Activated naive CD8-positive, alpha-beta T cell treated with anti-CD3 and anti-CD28 coated beads, Interleukin-2, amount 50 U/mL, for 24 hours (primary cell): ENCODE data around the gene AK1.

Experiments used
- ATAC-seq: fragments of 150-1000 bp; cut with Tn5 transposase; one replicate; pipeline ENCODE4 v1.10.0; 2021
- DNase-seq: peaks from one replicate; pipeline ENCODE4 v3.0.0; 2021
- H3K27ac Mint-ChIP-seq: one replicate; pipeline ENCODE4 v1.8.0; 2021; ENCODE audit warnings: mild to moderate bottlenecking, mixed read lengths
- H3K27me3 Mint-ChIP-seq: one replicate; pipeline ENCODE4 v1.8.0; 2021; ENCODE audit warnings: mixed read lengths
- H3K36me3 Mint-ChIP-seq: one replicate; pipeline ENCODE4 v1.8.0; 2021; ENCODE audit warnings: low read depth, mixed read lengths
- H3K4me1 Mint-ChIP-seq: one replicate; pipeline ENCODE4 v1.8.0; 2021; ENCODE audit warnings: mixed read lengths
- H3K4me3 Mint-ChIP-seq: one replicate; pipeline ENCODE4 v1.8.0; 2021; ENCODE audit warnings: mild to moderate bottlenecking, moderate library complexity, mixed read lengths
- H3K9me3 Mint-ChIP-seq: one replicate; pipeline ENCODE4 v1.8.0; 2021; ENCODE audit warnings: mixed read lengths

AK1 gene

DNA sequence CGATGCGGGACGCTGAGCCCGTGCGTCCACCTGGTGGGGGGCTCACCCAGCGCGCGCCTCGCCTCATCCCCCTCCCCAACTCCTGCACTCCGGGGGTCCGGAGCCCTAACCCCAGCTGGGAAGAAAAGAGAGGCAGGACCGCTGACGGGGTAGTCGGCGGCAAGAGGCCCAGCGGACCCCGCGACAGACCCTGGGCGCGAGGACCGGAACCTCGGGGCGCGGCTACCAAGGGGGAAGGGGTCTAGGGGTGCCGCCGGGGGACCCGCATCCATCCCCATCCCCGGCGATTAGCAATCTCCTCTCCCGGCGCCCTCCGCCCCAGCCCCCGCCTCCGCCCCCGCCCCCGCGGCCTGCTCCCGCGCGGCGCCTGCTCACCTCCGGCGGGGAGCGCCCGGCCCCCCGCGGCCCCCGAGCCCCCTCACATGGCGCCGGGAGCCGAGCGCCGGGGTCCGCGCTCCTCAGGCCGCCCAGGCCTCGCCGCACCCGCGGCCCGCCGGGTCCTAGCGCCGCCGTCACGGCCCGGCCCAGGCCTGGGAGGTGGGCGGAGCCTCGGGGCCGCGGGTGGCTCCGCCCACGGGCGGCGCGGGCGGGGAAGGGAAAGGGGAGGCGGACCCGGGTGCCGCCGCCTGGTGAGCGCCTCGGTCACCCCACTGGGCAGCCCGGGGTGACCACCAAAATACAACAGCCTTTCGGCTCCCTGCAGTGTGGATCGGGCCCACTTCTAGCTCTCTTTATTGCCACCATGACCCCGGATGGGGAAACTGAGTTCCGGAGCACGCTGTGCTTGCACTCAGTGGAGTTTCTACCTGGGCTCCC lies 21.9 kb upstream of the AK1 start, which contains the start of gene ST6GALNAC6:
ST6GALNAC6 (minus strand) TSS at position 476 of the 816 bp plus-strand sequence. CDS start 1,622 bp downstream, outside the sequence.
- Mint-ChIP-seq H3K4me1 (peaks cover 44% of the 10 kb centered on the region), H3K4me3 (peak within 1 kb of the TSS; percentile 85), H3K36me3 (peaks cover 33% of the 10 kb centered on the region), H3K27ac (peak within 1 kb of the TSS; percentile 85), H3K27me3 (no peaks in the 10 kb centered on the region), H3K9me3 (no peaks in the 10 kb centered on the region)
- DNase-seq (peak; percentile 84), ATAC-seq (peak; percentile 66)

- peak; percentile 43 for DNase-seq
- H3K9me3 Mint-ChIP-seq: peaks cover 4% of the 10 kb centered on the region
These were observed 21.1 kb upstream of the AK1 start for GRCh38 chr9:127898433-127899127.

DNA sequence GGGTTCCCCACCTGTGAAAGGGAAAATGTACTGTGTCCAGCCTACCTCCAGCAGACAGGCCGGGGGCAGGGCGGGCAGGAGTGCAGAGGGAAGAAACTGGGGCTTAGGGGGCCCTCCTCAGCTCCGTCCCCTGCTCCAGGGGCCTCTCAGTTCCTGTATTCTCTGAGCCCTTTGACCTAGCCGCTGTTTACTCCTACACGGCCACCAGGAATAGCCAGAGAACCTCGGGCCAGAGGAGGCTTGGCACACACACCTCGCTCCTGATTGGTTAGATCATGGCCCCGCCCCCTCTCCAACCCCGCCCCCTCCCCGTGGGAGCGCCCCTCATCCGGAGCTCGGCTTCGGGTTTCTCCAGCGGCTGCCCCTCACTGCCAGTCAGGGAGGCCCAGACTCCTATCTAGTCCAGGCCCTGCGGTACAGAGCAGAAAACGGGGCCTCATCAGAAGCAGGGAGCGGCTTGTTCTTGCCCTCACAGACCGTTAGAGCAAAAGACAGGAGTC lies 19.8 kb upstream of the AK1 start:
- Mint-ChIP-seq H3K27ac (no peak overlapping the region), H3K9me3 (peaks cover 4% of the 10 kb centered on the region), H3K4me3 (peak overlapping the region; percentile 85), H3K27me3 (no peaks in the 10 kb centered on the region), H3K4me1 (peaks cover 34% of the 10 kb centered on the region), H3K36me3 (peaks cover 54% of the 10 kb centered on the region)
- peak; percentile 57 for DNase-seq
- ATAC-seq: no peak

More at GRCh38 chr9:127898433-127899127, 21.1 kb upstream of the AK1 start:
- peaks cover 39% of the 10 kb centered on the region for H3K4me1 Mint-ChIP-seq
- H3K27ac Mint-ChIP-seq: peak overlapping the region; percentile 84
- ATAC-seq: peak; percentile 6
- H3K27me3 Mint-ChIP-seq: no peaks in the 10 kb centered on the region
- peak overlapping the region; percentile 85 for H3K4me3 Mint-ChIP-seq
- peaks cover 40% of the 10 kb centered on the region for H3K36me3 Mint-ChIP-seq

DNA sequence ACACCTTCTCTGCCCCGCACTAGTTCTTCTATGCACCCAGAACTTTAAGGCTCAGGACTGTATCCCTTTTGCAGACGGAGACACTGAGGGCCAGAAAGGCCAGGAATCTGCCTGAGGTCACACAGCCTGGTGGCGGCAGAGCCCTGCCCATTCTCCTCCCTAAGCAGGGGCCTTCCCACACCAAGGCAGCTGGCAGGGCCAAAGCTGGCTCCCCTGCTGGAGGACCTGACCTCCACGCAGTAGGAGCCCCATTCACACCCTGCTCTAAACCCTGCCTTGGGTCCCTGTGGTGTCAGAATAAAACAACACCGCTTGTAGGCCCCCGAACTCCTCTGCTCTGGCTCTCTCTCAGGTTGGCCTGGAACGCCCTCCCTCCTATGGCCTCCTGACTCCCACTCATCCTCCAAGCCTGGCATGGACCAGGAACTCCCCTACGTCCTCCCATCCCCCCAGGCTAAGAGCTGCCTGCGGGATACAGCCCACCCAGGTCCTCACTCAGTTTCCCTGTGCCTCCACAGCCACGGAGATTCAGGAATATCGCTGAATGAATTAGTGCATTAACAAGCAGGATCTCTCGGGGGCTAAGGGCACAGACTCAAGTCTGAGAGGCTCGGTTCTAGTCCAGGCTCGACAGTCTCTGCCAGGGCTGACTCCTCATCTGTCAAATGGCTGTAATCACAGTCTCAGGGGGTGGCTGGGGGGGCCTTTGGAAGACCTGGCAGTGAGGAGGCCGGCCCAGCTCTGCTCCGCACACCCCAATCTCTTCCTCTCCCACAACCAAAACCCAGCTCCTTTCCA lies 19.1 kb upstream of the AK1 start:
- Mint-ChIP-seq H3K36me3 (peaks cover 54% of the 10 kb centered on the region), H3K4me1 (peaks cover 28% of the 10 kb centered on the region), H3K4me3 (no peak overlapping the region), H3K27me3 (no peaks in the 10 kb centered on the region), H3K9me3 (peaks cover 4% of the 10 kb centered on the region), H3K27ac (no peak overlapping the region)
- ATAC-seq: no peak
- DNase-seq: no peak

- Mint-ChIP-seq H3K27ac (no peak overlapping the region), H3K4me3 (no peak overlapping the region), H3K27me3 (no peaks in the 10 kb centered on the region), H3K4me1 (peaks cover 22% of the 10 kb centered on the region), H3K36me3 (peaks cover 58% of the 10 kb centered on the region), H3K9me3 (peaks cover 4% of the 10 kb centered on the region)
- ATAC-seq (no peak), DNase-seq (no peak)
These were observed 18.3 kb upstream of the AK1 start for GRCh38 chr9:127895811-127896210.

DNA sequence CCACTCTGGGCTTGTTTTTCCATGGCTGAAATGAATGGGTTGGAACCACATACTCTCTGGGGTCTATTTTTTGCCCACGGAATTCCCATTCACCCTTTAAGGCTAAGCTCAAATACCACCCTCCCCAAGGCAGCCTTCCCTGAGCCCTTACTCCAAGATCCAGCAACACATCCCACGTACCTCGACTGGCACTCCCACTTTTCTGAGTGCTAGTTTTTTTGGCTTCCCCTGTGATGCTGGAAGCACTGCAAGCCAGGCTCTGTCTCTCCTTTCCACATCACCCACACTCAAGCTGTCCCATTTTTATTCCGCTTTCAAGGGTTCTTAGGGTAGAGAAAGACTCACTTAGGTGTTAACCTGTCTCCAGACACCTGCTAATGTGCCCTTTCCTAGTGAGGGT lies 15.9 kb upstream of the AK1 start:
- H3K27ac Mint-ChIP-seq: no peak overlapping the region
- no peaks in the 10 kb centered on the region for H3K27me3 Mint-ChIP-seq
- H3K36me3 Mint-ChIP-seq: peaks cover 66% of the 10 kb centered on the region
- H3K4me1 Mint-ChIP-seq: peaks cover 13% of the 10 kb centered on the region
- DNase-seq (no peak), ATAC-seq (no peak)
- no peak overlapping the region for H3K4me3 Mint-ChIP-seq
- peaks cover 4% of the 10 kb centered on the region for H3K9me3 Mint-ChIP-seq

DNA sequence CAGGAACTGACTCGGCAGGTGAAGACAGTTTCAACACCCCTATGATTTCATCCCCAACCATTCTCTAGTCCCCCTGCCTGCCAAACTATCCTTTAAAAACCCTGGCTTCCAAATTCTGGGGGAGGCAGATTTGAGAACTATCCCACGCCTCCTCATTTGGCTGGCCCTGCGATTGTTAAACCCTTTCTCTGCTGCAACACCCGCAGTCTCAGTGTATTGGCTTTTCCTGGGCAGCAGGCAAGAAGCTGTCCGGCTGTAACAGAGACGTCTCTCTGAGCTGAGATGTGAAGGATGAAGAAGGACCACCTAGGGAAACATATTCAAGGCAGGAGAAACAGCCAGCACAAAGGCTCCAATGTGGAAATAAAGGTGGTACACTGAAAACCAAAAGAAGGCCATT lies 15.4 kb upstream of the AK1 start:
- Mint-ChIP-seq H3K4me1 (peaks cover 10% of the 10 kb centered on the region), H3K9me3 (peaks cover 4% of the 10 kb centered on the region), H3K4me3 (no peak overlapping the region), H3K36me3 (peaks cover 67% of the 10 kb centered on the region), H3K27ac (no peak overlapping the region), H3K27me3 (no peaks in the 10 kb centered on the region)
- DNase-seq (no peak), ATAC-seq (no peak)

- Mint-ChIP-seq H3K27ac (no peak overlapping the region), H3K27me3 (no peaks in the 10 kb centered on the region), H3K4me3 (no peak overlapping the region), H3K36me3 (peaks cover 61% of the 10 kb centered on the region), H3K9me3 (peaks cover 4% of the 10 kb centered on the region), H3K4me1 (peaks cover 9% of the 10 kb centered on the region)
- DNase-seq (no peak), ATAC-seq (no peak)
These were observed 12.6 kb upstream of the AK1 start for GRCh38 chr9:127890053-127890452.

- Mint-ChIP-seq H3K4me1 (peaks cover 4% of the 10 kb centered on the region), H3K27ac (no peak overlapping the region), H3K4me3 (no peak overlapping the region), H3K9me3 (no peaks in the 10 kb centered on the region), H3K36me3 (peaks cover 48% of the 10 kb centered on the region), H3K27me3 (no peaks in the 10 kb centered on the region)
- DNase-seq: no peak
- ATAC-seq: no peak
These were observed 10.3 kb upstream of the AK1 start for GRCh38 chr9:127887792-127888191.

DNA sequence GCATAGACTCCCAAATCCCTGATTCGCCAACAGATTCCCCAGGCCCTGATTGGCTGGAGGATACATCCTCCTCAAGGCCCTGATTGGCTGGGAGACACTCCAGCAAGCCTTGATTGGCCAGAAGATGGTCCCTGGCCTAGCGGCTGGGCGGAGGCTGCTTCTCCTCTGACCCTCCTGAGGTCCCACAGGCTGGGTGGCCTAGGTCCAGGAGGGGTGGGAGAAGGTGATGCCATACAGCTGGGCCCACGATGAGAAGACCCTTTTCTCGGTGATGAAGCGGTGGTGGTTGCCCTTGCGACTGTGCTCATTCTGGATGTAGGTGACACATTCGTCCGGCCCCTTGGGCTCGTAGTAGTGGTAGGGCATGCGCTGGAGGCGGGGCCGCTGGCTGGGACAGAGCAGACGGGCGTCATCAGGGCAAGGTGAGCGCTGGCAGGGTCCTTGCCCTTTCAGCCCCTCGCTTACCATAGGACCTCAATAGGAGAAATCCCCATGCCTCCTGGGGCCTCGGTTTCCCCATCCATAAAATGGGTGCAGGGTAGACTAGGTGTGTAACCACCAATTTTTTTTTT lies 9.0 kb upstream of the AK1 start:
- H3K27me3 Mint-ChIP-seq: no peaks in the 10 kb centered on the region
- DNase-seq (no peak), ATAC-seq (no peak)
- no peak overlapping the region for H3K27ac Mint-ChIP-seq
- no peak overlapping the region for H3K4me3 Mint-ChIP-seq
- peaks cover 42% of the 10 kb centered on the region for H3K36me3 Mint-ChIP-seq
- peaks cover 4% of the 10 kb centered on the region for H3K4me1 Mint-ChIP-seq
- H3K9me3 Mint-ChIP-seq: no peaks in the 10 kb centered on the region

- Mint-ChIP-seq H3K27me3 (no peaks in the 10 kb centered on the region), H3K27ac (no peak overlapping the region), H3K4me1 (peaks cover 4% of the 10 kb centered on the region)
These were observed 8.2 kb upstream of the AK1 start for GRCh38 chr9:127885508-127886281.

DNA sequence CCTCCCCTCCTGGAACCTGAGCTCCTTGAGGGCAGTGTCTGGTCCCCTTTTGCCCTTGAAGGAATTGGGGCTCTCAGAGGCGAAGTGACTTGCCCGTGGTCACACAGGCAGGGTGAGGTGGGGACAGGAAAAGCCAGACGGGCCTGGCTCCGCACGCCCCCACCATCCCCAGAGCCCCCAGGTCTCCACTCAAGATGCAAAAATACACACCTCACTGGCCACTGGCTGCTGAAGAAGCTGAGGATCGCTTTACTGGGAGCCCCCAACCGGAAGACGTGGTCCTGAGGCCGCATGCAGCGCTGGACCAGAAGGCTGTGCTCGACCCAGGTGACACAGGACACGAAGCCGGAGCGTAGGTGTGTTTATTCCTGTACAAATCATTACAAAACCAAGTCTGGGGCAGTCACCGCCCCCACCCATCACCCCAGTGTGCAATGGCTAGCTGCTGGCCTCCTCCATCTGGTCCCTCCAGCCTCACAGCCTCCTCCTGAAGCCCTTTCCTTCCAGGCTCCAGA lies 7.6 kb upstream of the AK1 start:
- peaks cover 4% of the 10 kb centered on the region for H3K4me1 Mint-ChIP-seq
- H3K36me3 Mint-ChIP-seq: peaks cover 31% of the 10 kb centered on the region
- ATAC-seq (no peak), DNase-seq (no peak)
- no peaks in the 10 kb centered on the region for H3K27me3 Mint-ChIP-seq
- no peaks in the 10 kb centered on the region for H3K9me3 Mint-ChIP-seq
- H3K27ac Mint-ChIP-seq: no peak overlapping the region
- H3K4me3 Mint-ChIP-seq: no peak overlapping the region

More at GRCh38 chr9:127885508-127886281, 8.2 kb upstream of the AK1 start:
- Mint-ChIP-seq H3K9me3 (no peaks in the 10 kb centered on the region), H3K36me3 (peaks cover 35% of the 10 kb centered on the region), H3K4me3 (no peak overlapping the region)
- DNase-seq (no peak), ATAC-seq (no peak)

DNA sequence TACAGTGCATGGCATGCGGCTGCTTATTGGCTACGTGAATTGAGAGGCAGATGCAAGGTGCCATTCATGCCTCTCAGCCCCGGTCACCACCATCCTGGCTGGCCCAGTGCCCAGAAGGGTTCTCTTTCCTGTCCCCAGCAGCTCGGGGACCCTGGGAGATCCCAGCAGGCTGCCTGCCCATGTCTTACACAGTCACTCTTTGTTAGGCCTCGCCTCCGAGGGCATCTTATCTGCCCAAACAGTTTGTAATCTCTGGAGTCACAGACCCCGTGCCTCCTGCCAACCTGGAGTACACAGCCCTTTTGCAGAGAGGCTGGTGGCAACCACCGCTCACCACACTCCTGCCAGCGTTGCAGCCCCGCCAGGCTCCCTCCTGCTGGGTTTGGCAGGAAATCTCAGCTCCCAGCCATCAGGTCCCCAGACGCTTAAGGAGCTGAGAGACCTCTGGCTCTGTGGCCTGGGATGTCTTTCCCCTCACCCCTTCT lies 7.0 kb upstream of the AK1 start:
- no peaks in the 10 kb centered on the region for H3K9me3 Mint-ChIP-seq
- DNase-seq: no peak
- peaks cover 29% of the 10 kb centered on the region for H3K36me3 Mint-ChIP-seq
- H3K27ac Mint-ChIP-seq: no peak overlapping the region
- H3K27me3 Mint-ChIP-seq: no peaks in the 10 kb centered on the region
- H3K4me1 Mint-ChIP-seq: peaks cover 4% of the 10 kb centered on the region
- ATAC-seq: peak; percentile 6
- no peak overlapping the region for H3K4me3 Mint-ChIP-seq
